Uterine smooth muscle cell (primary cell): ENCODE data around the gene CYP17A1. TPM values are rescaled to one million over a fixed set of nuclear protein-coding genes. Genes with fewer than 3 reads are reported as not detected.

ENCODE experiments used
- total RNA-seq: library from RNA; depleted of rRNA; stranded (reverse); fragments of >200 nt; gene quantifications from 2 replicates; pipeline ENCODE4 v1.2.3, GENCODE V29; 2014

Gene CYP17A1
- not detected in 2 replicates for total RNA-seq

GRCh38 chr10:102837230-102837721 is at the start of gene CYP17A1:
CYP17A1 (minus strand) TSS chr10:102837413; CDS start chr10:102837361, 52 bp downstream.

DNA sequence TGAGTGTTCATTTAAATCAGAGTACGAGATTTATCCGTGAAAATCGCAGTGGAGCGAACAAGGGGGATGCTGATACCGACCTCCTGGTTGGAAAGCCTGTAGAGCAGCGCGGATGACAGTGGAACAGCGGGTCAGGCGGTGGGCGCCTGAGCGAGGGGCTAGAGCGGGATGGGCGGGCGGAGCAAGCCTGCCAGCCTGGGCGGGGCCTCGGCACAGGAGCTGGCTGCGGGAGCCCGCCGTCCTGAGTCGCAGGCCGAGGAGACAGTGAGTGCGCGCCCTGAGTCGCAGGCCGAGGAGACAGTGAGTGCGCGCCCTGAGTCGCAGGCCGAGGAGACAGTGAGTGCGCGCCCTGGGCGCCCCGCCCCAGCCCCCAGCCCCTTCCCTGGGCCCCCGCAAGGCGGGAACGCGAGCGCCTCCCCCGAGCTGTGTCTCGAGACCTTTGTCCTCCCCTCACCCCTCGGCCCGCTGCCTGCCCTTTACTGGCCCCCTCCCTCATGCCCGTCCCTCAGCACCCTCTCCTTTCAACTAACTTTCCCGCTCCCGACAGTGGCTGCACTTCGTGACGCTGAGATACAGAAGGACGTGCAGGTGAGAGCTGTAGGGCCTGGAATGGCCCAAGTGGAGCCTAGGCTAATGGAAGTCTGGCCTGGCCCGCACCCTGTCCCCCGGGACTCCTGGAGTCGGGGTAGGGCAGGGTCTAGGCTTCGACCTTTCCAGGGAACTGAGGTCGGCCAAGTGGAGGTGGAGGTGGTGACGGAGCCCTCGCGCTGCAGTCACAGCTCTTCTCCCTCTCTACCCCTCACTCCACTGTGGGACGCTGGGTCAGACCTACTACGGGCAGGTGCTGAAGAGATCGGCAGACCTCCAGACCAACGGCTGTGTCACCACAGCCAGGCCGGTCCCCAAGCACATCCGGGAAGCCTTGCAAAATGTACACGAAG is 32.3 kb upstream of the CYP17A1 start, which contains the start of gene AS3MT:
TSS of gene AS3MT (plus strand) at position 213 of the 941 bp plus-strand sequence. CDS start at position 336, 123 bp downstream.

Other genes starting within 250 kb of the CYP17A1 start
- gene TRIM8, start 192.9 kb downstream of the CYP17A1 start, total RNA-seq: 64.5 and 68.6 TPM in 2 replicates
- gene ARL3, start 123.0 kb downstream of the CYP17A1 start, total RNA-seq: 7.2 and 8.4 TPM in 2 replicates
- gene SFXN2, start 122.8 kb downstream of the CYP17A1 start, total RNA-seq: 5.0 and 7.0 TPM in 2 replicates
- gene WBP1L, start 93.5 kb downstream of the CYP17A1 start, total RNA-seq: 39.2 and 51.7 TPM in 2 replicates
- gene BORCS7, start 16.8 kb upstream of the CYP17A1 start, total RNA-seq: 12.9 and 15.6 TPM in 2 replicates
- 11.0 and 13.7 TPM in 2 replicates for gene AS3MT, start 32.1 kb upstream of the CYP17A1 start, total RNA-seq
- 6.5 and 12.5 TPM in 2 replicates for gene CNNM2, start 80.9 kb upstream of the CYP17A1 start, total RNA-seq